Endothelial cell of umbilical vein (primary cell): ENCODE measurements around the gene NEK6. TPM values are rescaled to one million over a fixed set of nuclear protein-coding genes. Genes with fewer than 3 reads are reported as not detected.

Source experiments
- BruUV-seq: library from RNA; stranded (reverse); fragments of 400-500 nt; replicated peaks from 2 replicates; lab custom pipeline; 2021; lab: Mats Ljungman, UMichigan
- CTCF ChIA-PET: fragments of 300-600, 350-600 bp; sonication (Branson Sonifier 250); formaldehyde crosslinking; loops from one replicate; lab custom pipeline; 2021; ENCODE audit warnings: antibody characterized with exemption, inconsistent platforms; lab: Charles Lee
- POLR2A ChIA-PET: fragments of 300-600, 350-600 bp; sonication (Branson Sonifier 250); formaldehyde crosslinking; loops from one replicate; lab custom pipeline; 2021; ENCODE audit warnings: antibody characterized with exemption, inconsistent platforms; lab: Charles Lee
- DNase-seq: peaks from one replicate; pipeline ENCODE4 v3.0.0-alpha.2; 2011; ENCODE audit warnings: low read depth, low spot score
- FAIRE-seq: peaks from 2 replicates; lab custom pipeline; 2011; peaks lifted over from hg19 to GRCh38; lab: Jason Lieb, UNC
- H2AFZ ChIP-seq: 2 replicates; pipeline ENCODE4 v1.6.0; 2012; ENCODE audit warnings: low read depth, low read length, control low read depth, inconsistent platforms
- H3K27ac ChIP-seq: 2 replicates; pipeline ENCODE4 v1.5.1; 2011; ENCODE audit warnings: low read depth, mild to moderate bottlenecking, control low read depth, low read length, moderate library complexity; ENCODE audit not compliant: insufficient read depth
- H3K27me3 ChIP-seq, 2 experiments: 2 replicates each; pipeline versions ENCODE4 v1.6.0 to v1.6.1; 2011; ENCODE audit warnings: low read length in 2 of 2, mixed read lengths in 1 of 2; ENCODE audit not compliant: control insufficient read depth in 2 of 2, insufficient read depth in 2 of 2
- H3K36me3 ChIP-seq, 2 experiments: 2 replicates in 1 of 2; 3 replicates in 1 of 2; pipeline ENCODE4 v1.5.1; 2011; ENCODE audit warnings: low read length in 2 of 2, mild to moderate bottlenecking in 1 of 2, moderate library complexity in 1 of 2; ENCODE audit not compliant: control insufficient read depth in 2 of 2, insufficient read depth in 2 of 2; ENCODE audit errors: extremely low read depth in 1 of 2
- H3K4me1 ChIP-seq: 3 replicates; pipeline ENCODE4 v1.5.1; 2011; ENCODE audit warnings: mild to moderate bottlenecking, low read length; ENCODE audit not compliant: control insufficient read depth, insufficient read depth; ENCODE audit errors: extremely low read depth
- H3K4me2 ChIP-seq: 2 replicates; pipeline ENCODE4 v1.6.1; 2011; ENCODE audit warnings: low read length, control low read depth, mixed read lengths; ENCODE audit not compliant: insufficient read depth
- H3K4me3 ChIP-seq, 3 experiments: fragments of 200-600 bp in 1 of 3; sonication (generic), shearing (Covaris generic) in 1 of 3; replicated peaks in 1 of 3; 2 replicates each; pipeline ENCODE4 v1.5.1; 2011 to 2016; ENCODE audit warnings: control low read depth in 3 of 3, low read length in 3 of 3, mild to moderate bottlenecking in 2 of 3, inconsistent platforms in 1 of 3, low read depth in 1 of 3, moderate library complexity in 1 of 3; ENCODE audit not compliant: insufficient read depth in 1 of 3
- H3K79me2 ChIP-seq: 2 replicates; pipeline ENCODE4 v1.6.0; 2012; ENCODE audit warnings: low read length, inconsistent platforms; ENCODE audit not compliant: control insufficient read depth, insufficient read depth
- H3K9ac ChIP-seq: replicated peaks from 2 replicates; pipeline ENCODE3; 2011; ENCODE audit warnings: low read length, control low read depth; ENCODE audit not compliant: insufficient read depth; ENCODE audit errors: extremely low read depth
- H3K9me1 ChIP-seq: replicated peaks from 3 replicates; pipeline ENCODE4 v1.6.0; 2011; ENCODE audit warnings: mild to moderate bottlenecking, low read length; ENCODE audit not compliant: control insufficient read depth, insufficient read depth; ENCODE audit errors: extremely low read depth
- H3K9me3 ChIP-seq: replicated peaks from 2 replicates; pipeline ENCODE4 v1.5.1; 2012; ENCODE audit warnings: low read length, inconsistent platforms; ENCODE audit not compliant: control insufficient read depth, insufficient read depth
- H4K20me1 ChIP-seq: replicated peaks from 2 replicates; pipeline ENCODE3; 2011; ENCODE audit warnings: mild to moderate bottlenecking, low read length; ENCODE audit not compliant: control insufficient read depth, insufficient read depth; ENCODE audit errors: extremely low read depth
- EZH2 ChIP-seq: IDR thresholded peaks from 2 replicates; pipeline ENCODE4 v1.6.1; 2012; ENCODE audit warnings: borderline replicate concordance, low read depth, mild to moderate bottlenecking, moderate library complexity, low read length, inconsistent platforms; ENCODE audit not compliant: severe bottlenecking
- FOS ChIP-seq: IDR thresholded peaks from 2 replicates; pipeline ENCODE4 v1.6.1; 2011; ENCODE audit warnings: mild to moderate bottlenecking, low read length, moderate library complexity, borderline replicate concordance; ENCODE audit not compliant: insufficient read depth
- GATA2 ChIP-seq: IDR thresholded peaks from 2 replicates; pipeline ENCODE4 v1.7.0; 2011; ENCODE audit warnings: low read depth, mild to moderate bottlenecking, moderate library complexity, mixed read lengths, low read length; ENCODE audit not compliant: insufficient read length, insufficient read depth
- JUN ChIP-seq: IDR thresholded peaks from 2 replicates; pipeline ENCODE4 v1.6.1; 2011; ENCODE audit warnings: borderline replicate concordance, low read depth; ENCODE audit not compliant: insufficient read length, insufficient read depth
- MYC ChIP-seq: IDR thresholded peaks from one replicate; pipeline ENCODE4 v1.6.1; 2011; ENCODE audit warnings: mild to moderate bottlenecking, low read depth, low read length
- POLR2A ChIP-seq: IDR thresholded peaks from 2 replicates; pipeline ENCODE4 v1.6.1; 2012; ENCODE audit warnings: low read depth, mild to moderate bottlenecking, control low read depth, low read length
- POLR2AphosphoS5 ChIP-seq: IDR thresholded peaks from 2 replicates; pipeline ENCODE4 v1.6.1; 2012; ENCODE audit warnings: low read depth, mild to moderate bottlenecking, control low read depth, low read length, moderate library complexity; ENCODE audit not compliant: insufficient read depth
- dilution Hi-C: fragments of 300-500 bp; cut with MboI; formaldehyde crosslinking; loops from one replicate; pipeline ENCODE4 v1.15.0; 2019; ENCODE audit warnings: low sequenced_read_pairs; ENCODE audit not compliant: extremely low pct_ligation_motif_present
- intact Hi-C: fragments of 100-400 bp; cut with micrococcal nuclease; formaldehyde crosslinking; loops from one replicate; pipeline ENCODE4 v1.10.0; 2022
- polyA plus RNA-seq, 4 experiments: library from polyadenylated mRNA; depleted of rRNA in 3 of 4; stranded (reverse) in 3 of 4; unstranded in 1 of 4; fragments of >200 nt; gene quantifications; 2 replicates each; pipeline versions ENCODE4 v1.2.1 to v1.2.3, GENCODE V29; 2011 to 2012; ENCODE audit warnings: missing spikeins in 1 of 4
- total RNA-seq: library from RNA; stranded (reverse); gene quantifications from 2 replicates; pipeline ENCODE4 v1.2.3, GENCODE V29; 2021
- TF ChIP-seq, protein P1 (sequence below), 2 donors: IDR thresholded peaks; 1 replicate in 1 of 2; 2 replicates in 1 of 2; pipeline ENCODE4 v1.5.1; 2011; ENCODE audit warnings: low read length in 2 of 2, mild to moderate bottlenecking in 2 of 2, moderate library complexity in 2 of 2, control low read depth in 1 of 2, inconsistent platforms in 1 of 2, low read depth in 1 of 2; ENCODE audit not compliant: insufficient read depth in 1 of 2; ENCODE audit errors: extremely low read depth in 1 of 2
- TF ChIP-seq, protein P2 (sequence below): IDR thresholded peaks from 2 replicates; pipeline ENCODE4 v1.6.1; 2011; ENCODE audit not compliant: insufficient read depth, insufficient read length

The NEK6 gene
- total and polyA plus RNA-seq, 2 donors (not counting 3 experiments of a cell fraction or from before 2014, with no cell fraction given), result 64.3 to 67.1 TPM

- POLR2A ChIA-PET, result no interaction called here
Measured at GRCh38 chr9:124352616-124353015, 94.9 kb downstream of the NEK6 start.

GRCh38 chr9:124353166-124353768 is 95.5 kb downstream of the NEK6 start:
- no peak for DNase-seq
- H3K9ac ChIP-seq, result no peak overlapping the region
- CTCF ChIA-PET, result no interaction called here
- no peak for TF ChIP-seq MYC
- TF ChIP-seq FOS, result no peak
- no peak for TF ChIP-seq POLR2A
- no peak for TF ChIP-seq GATA2
- TF ChIP-seq, protein P1, sequence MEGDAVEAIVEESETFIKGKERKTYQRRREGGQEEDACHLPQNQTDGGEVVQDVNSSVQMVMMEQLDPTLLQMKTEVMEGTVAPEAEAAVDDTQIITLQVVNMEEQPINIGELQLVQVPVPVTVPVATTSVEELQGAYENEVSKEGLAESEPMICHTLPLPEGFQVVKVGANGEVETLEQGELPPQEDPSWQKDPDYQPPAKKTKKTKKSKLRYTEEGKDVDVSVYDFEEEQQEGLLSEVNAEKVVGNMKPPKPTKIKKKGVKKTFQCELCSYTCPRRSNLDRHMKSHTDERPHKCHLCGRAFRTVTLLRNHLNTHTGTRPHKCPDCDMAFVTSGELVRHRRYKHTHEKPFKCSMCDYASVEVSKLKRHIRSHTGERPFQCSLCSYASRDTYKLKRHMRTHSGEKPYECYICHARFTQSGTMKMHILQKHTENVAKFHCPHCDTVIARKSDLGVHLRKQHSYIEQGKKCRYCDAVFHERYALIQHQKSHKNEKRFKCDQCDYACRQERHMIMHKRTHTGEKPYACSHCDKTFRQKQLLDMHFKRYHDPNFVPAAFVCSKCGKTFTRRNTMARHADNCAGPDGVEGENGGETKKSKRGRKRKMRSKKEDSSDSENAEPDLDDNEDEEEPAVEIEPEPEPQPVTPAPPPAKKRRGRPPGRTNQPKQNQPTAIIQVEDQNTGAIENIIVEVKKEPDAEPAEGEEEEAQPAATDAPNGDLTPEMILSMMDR (IDR thresholded peaks at IDR 0.05; ENCODE audit: extremely low read depth in 1 of 2, insufficient read depth in 1 of 2, low read depth in 1 of 2, low read length in 2 of 2), result no peak
- no peak for TF ChIP-seq EZH2
- TF ChIP-seq JUN, result no peak
- TF ChIP-seq POLR2AphosphoS5, result no peak
- H2AFZ ChIP-seq, result no peak overlapping the region
- FAIRE-seq, result peak; percentile 54
- H4K20me1 ChIP-seq, result peaks cover 2% of the 10 kb centered on the region
- TSS peak; percentile 0 for BruUV-seq
- intact Hi-C loops (no loop called here), dilution Hi-C loops (no loop called here)
- H3K9me3 ChIP-seq, result no peaks in the 10 kb centered on the region
- H3K27me3 ChIP-seq, result no peaks in the 10 kb centered on the region
- peaks cover 37% of the 10 kb centered on the region for H3K79me2 ChIP-seq
- peaks cover 7 to 47% of the 10 kb centered on the region in 2 experiments for H3K36me3 ChIP-seq
- no peaks in the 10 kb centered on the region for H3K4me1 ChIP-seq
- no peak overlapping the region for H3K4me3 ChIP-seq
- no peak overlapping the region for H3K4me2 ChIP-seq
- no peaks in the 10 kb centered on the region for H3K9me1 ChIP-seq
- H3K27ac ChIP-seq, result no peak overlapping the region
- POLR2A ChIA-PET, result no interaction called here

More at GRCh38 chr9:124352616-124353015, 94.9 kb downstream of the NEK6 start:
- H4K20me1 ChIP-seq, result peaks cover 2% of the 10 kb centered on the region
- H3K4me3 ChIP-seq, result no peak overlapping the region
- H3K9me3 ChIP-seq, result no peaks in the 10 kb centered on the region
- peaks cover 7 to 53% of the 10 kb centered on the region in 2 experiments for H3K36me3 ChIP-seq
- no peaks in the 10 kb centered on the region for H3K9me1 ChIP-seq
- H3K27ac ChIP-seq, result no peak overlapping the region
- H3K27me3 ChIP-seq, result no peaks in the 10 kb centered on the region
- TF ChIP-seq GATA2 (no peak), POLR2AphosphoS5 (no peak), POLR2A (no peak)
- TF ChIP-seq, protein P2, sequence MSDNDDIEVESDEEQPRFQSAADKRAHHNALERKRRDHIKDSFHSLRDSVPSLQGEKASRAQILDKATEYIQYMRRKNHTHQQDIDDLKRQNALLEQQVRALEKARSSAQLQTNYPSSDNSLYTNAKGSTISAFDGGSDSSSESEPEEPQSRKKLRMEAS, result no peak
- DNase-seq, result no peak
- H2AFZ ChIP-seq, result no peak overlapping the region
- H3K9ac ChIP-seq, result no peak overlapping the region
- no TSS peak for BruUV-seq
- peaks cover 30% of the 10 kb centered on the region for H3K79me2 ChIP-seq
- no peak for FAIRE-seq
- H3K4me1 ChIP-seq, result no peaks in the 10 kb centered on the region
- dilution Hi-C loops, result no loop called here
- H3K4me2 ChIP-seq, result no peak overlapping the region
- CTCF ChIA-PET, result interaction anchor here (1.6 kb wide), 1 partner anchor 226 kb away, joined by 5 read pairs; no protein-coding TSS in a partner anchor
- intact Hi-C loops, result no loop called here
